IMR-90 (cell line): ENCODE results near the gene STK17B. TPM values are rescaled to one million over a fixed set of nuclear protein-coding genes. Genes with fewer than 3 reads are reported as not detected.

Source experiments
- ATAC-seq: fragments of 200-7000 bp; cut with Tn5 transposase; 2 replicates; pipeline ENCODE4 v1.9.1; 2020; ENCODE audit warnings: low read depth, mild to moderate bottlenecking, moderate library complexity
- BruUV-seq: library from RNA; stranded (reverse); fragments of 400-500 nt; replicated peaks from 2 replicates; lab custom pipeline; 2021; lab: Mats Ljungman, UMichigan
- CTCF ChIA-PET: fragments of 300-600 bp; formaldehyde crosslinking; extraction: SDS; loops from one replicate; lab custom pipeline; 2021; ENCODE audit warnings: antibody characterized with exemption; lab: Yijun Ruan, JAX
- POLR2A ChIA-PET: fragments of 300-600 bp; sonication (Branson Sonifier 250); formaldehyde crosslinking; loops from one replicate; lab custom pipeline; 2022; ENCODE audit warnings: antibody characterized with exemption; ENCODE audit not compliant: unreplicated experiment; lab: Charles Lee
- DNase-seq: peaks from one replicate; pipeline ENCODE4 v3.0.0; 2013
- H2AFZ ChIP-seq: replicated peaks from 2 replicates; pipeline ENCODE3; 2013; ENCODE audit warnings: low read length, mild to moderate bottlenecking; ENCODE audit not compliant: poor library complexity
- H2AK5ac ChIP-seq: 2 replicates; pipeline ENCODE4 v1.6.1; 2013; ENCODE audit warnings: low read depth, low read length, inconsistent platforms
- H2AK9ac ChIP-seq: replicated peaks from 2 replicates; pipeline ENCODE3; 2013; ENCODE audit warnings: mild to moderate bottlenecking, low read depth, low read length, moderate library complexity; ENCODE audit not compliant: poor library complexity
- H2BK120ac ChIP-seq: 2 replicates; pipeline ENCODE4 v1.6.1; 2013; ENCODE audit warnings: low read depth, low read length, inconsistent platforms
- H2BK15ac ChIP-seq: 3 replicates; pipeline ENCODE4 v1.6.1; 2013; ENCODE audit warnings: low read depth, low read length, inconsistent platforms
- H2BK20ac ChIP-seq: 2 replicates; pipeline ENCODE4 v1.6.1; 2013; ENCODE audit warnings: low read depth, mild to moderate bottlenecking, inconsistent platforms, low read length, moderate library complexity
- H2BK5ac ChIP-seq: 2 replicates; pipeline ENCODE4 v1.6.1; 2013; ENCODE audit warnings: mild to moderate bottlenecking, low read depth, low read length, inconsistent platforms; ENCODE audit not compliant: poor library complexity, severe bottlenecking
- H3K14ac ChIP-seq: replicated peaks from 2 replicates; pipeline ENCODE4 v1.6.1; 2013; ENCODE audit warnings: low read depth, low read length, inconsistent platforms
- H3K18ac ChIP-seq: 2 replicates; pipeline ENCODE4 v1.6.1; 2013; ENCODE audit warnings: low read depth, low read length, control low read depth
- H3K23ac ChIP-seq: 2 replicates; pipeline ENCODE4 v1.6.1; 2013; ENCODE audit warnings: low read depth, low read length, inconsistent platforms
- H3K27ac ChIP-seq: 2 replicates; pipeline ENCODE4 v1.5.1; 2013; ENCODE audit warnings: mild to moderate bottlenecking, control low read depth, low read length; ENCODE audit not compliant: insufficient read depth
- H3K27me3 ChIP-seq: 2 replicates; pipeline ENCODE4 v1.6.1; 2013; ENCODE audit warnings: low read length; ENCODE audit not compliant: control insufficient read depth, insufficient read depth
- H3K36me3 ChIP-seq: 2 replicates; pipeline ENCODE4 v1.6.1; 2013; ENCODE audit warnings: low read length, mixed read lengths; ENCODE audit not compliant: control insufficient read depth, insufficient read depth
- H3K4ac ChIP-seq: 2 replicates; pipeline ENCODE4 v1.6.1; 2013; ENCODE audit warnings: low read depth, low read length, inconsistent platforms
- H3K4me1 ChIP-seq: 2 replicates; pipeline ENCODE4 v1.6.1; 2013; ENCODE audit warnings: low read length, mixed read lengths; ENCODE audit not compliant: control insufficient read depth, insufficient read depth
- H3K4me2 ChIP-seq: 2 replicates; pipeline ENCODE4 v1.6.1; 2013; ENCODE audit warnings: low read depth, mild to moderate bottlenecking, control low read depth, low read length, moderate library complexity
- H3K4me3 ChIP-seq: 2 replicates; pipeline ENCODE4 v1.5.1; 2013; ENCODE audit warnings: low read depth, mild to moderate bottlenecking, control low read depth, low read length, moderate library complexity; ENCODE audit not compliant: insufficient read depth
- H3K56ac ChIP-seq: 2 replicates; pipeline ENCODE4 v1.6.1; 2013; ENCODE audit warnings: low read length, inconsistent platforms; ENCODE audit not compliant: insufficient read depth; ENCODE audit errors: extremely low read depth
- H3K79me1 ChIP-seq, 2 experiments: 2 replicates each; pipeline ENCODE4 v1.6.1; 2013; ENCODE audit warnings: low read length in 2 of 2, inconsistent platforms in 1 of 2, low read depth in 1 of 2
- H3K9ac ChIP-seq: 2 replicates; pipeline ENCODE4 v1.6.1; 2013; ENCODE audit warnings: low read depth, low read length, control low read depth
- H3K9me1 ChIP-seq: 2 replicates; pipeline ENCODE4 v1.6.1; 2013; ENCODE audit warnings: low read length, inconsistent platforms; ENCODE audit not compliant: insufficient read depth
- H3K9me3 ChIP-seq: 2 replicates; pipeline ENCODE4 v1.6.1; 2013; ENCODE audit warnings: low read length; ENCODE audit not compliant: control insufficient read depth, insufficient read depth
- H4K20me1 ChIP-seq: 2 replicates; pipeline ENCODE4 v1.6.1; 2013; ENCODE audit warnings: low read length, inconsistent platforms; ENCODE audit not compliant: insufficient read depth
- H4K5ac ChIP-seq: 2 replicates; pipeline ENCODE4 v1.6.1; 2013; ENCODE audit warnings: mild to moderate bottlenecking, low read depth, low read length, control low read depth
- H4K8ac ChIP-seq, 2 experiments: 2 replicates each; pipeline ENCODE4 v1.6.1; 2013; ENCODE audit warnings: low read depth in 2 of 2, low read length in 2 of 2, control low read depth in 1 of 2, inconsistent platforms in 1 of 2
- H4K91ac ChIP-seq: 2 replicates; pipeline ENCODE4 v1.6.1; 2013; ENCODE audit warnings: low read depth, low read length, inconsistent platforms; ENCODE audit not compliant: insufficient read depth
- BHLHE40 ChIP-seq: fragments of 150-350 bp; IDR thresholded peaks from 2 replicates; pipeline ENCODE4 v1.6.1; 2016; ENCODE audit warnings: mild to moderate bottlenecking, low read depth, low read length
- CEBPB ChIP-seq: IDR thresholded peaks from 2 replicates; pipeline ENCODE4 v1.6.1; 2012; ENCODE audit warnings: low read depth, low read length, improper control_type of control experiment
- CHD1 ChIP-seq: IDR thresholded peaks from 2 replicates; pipeline ENCODE4 v1.6.1; 2012; ENCODE audit warnings: low read depth, low read length, improper control_type of control experiment
- CTCF ChIP-seq: conservative IDR thresholded peaks from 2 replicates; pipeline ENCODE4 v1.5.1; 2012; ENCODE audit warnings: mild to moderate bottlenecking, low read depth, low read length, improper control_type of control experiment
- FOS ChIP-seq: fragments of 150-350 bp; IDR thresholded peaks from 2 replicates; pipeline ENCODE4 v1.6.1; 2016; ENCODE audit warnings: low read depth, low read length
- MAZ ChIP-seq: IDR thresholded peaks from 2 replicates; pipeline ENCODE4 v1.6.1; 2012; ENCODE audit warnings: low read depth, mild to moderate bottlenecking, low read length, improper control_type of control experiment, moderate library complexity, borderline replicate concordance
- NFE2L2 ChIP-seq: fragments of 150-350 bp; IDR thresholded peaks from 2 replicates; pipeline ENCODE4 v1.6.1; 2016; ENCODE audit warnings: low read depth, mild to moderate bottlenecking, low read length
- RAD21 ChIP-seq: IDR thresholded peaks from 2 replicates; pipeline ENCODE4 v1.6.1; 2012; ENCODE audit warnings: low read length, improper control_type of control experiment
- RCOR1 ChIP-seq: IDR thresholded peaks from 2 replicates; pipeline ENCODE4 v1.6.1; 2012; ENCODE audit warnings: mild to moderate bottlenecking, low read length, improper control_type of control experiment; ENCODE audit not compliant: insufficient replicate concordance
- RFX5 ChIP-seq: IDR thresholded peaks from 2 replicates; pipeline ENCODE4 v1.8.0; 2012; ENCODE audit warnings: low read depth, mild to moderate bottlenecking, low read length, moderate library complexity
- USF2 ChIP-seq: fragments of 150-350 bp; IDR thresholded peaks from 2 replicates; pipeline ENCODE4 v1.6.1; 2017; ENCODE audit warnings: mild to moderate bottlenecking, antibody characterized with exemption, low read length, low read depth
- WGBS, 2 experiments: methylation state at CpG; one replicate each; pipeline versions ENCODE4 v1.1.5 to v1.1.7; 2013; ENCODE audit warnings: missing lambda C conversion rate in 2 of 2; ENCODE audit not compliant: insufficient read length in 1 of 2; ENCODE audit errors: extremely low coverage in 2 of 2; 5-methylcytosine and 5-hydroxymethylcytosine counted together
- dilution Hi-C: fragments of 300-500 bp; cut with HindIII; formaldehyde crosslinking; loops from one replicate; pipeline ENCODE4 v1.14.3; 2018; ENCODE audit warnings: low sequenced_read_pairs; ENCODE audit not compliant: unreplicated experiment
- in situ Hi-C: fragments of 300-500 bp; cut with MboI; formaldehyde crosslinking; loops from 3 replicates; pipeline ENCODE4 v1.14.3; 2019; ENCODE audit warnings: low sequenced_read_pairs, inconsistent platforms, mixed read lengths
- intact Hi-C: fragments of 100-400 bp; cut with micrococcal nuclease; formaldehyde crosslinking; loops from 2 replicates; pipeline ENCODE4 v1.10.0; 2022
- polyA plus RNA-seq, 3 experiments: library from polyadenylated mRNA; depleted of rRNA; stranded (reverse); fragments of >200 nt; gene quantifications; 2 replicates each; pipeline ENCODE4 v1.2.3, GENCODE V29; 2012; ENCODE audit warnings: low replicate concordance in 1 of 3
- total RNA-seq: library from RNA; depleted of rRNA; stranded (reverse); fragments of >200 nt; gene quantifications from 2 replicates; pipeline ENCODE4 v1.2.3, GENCODE V29; 2012

Gene STK17B
- total and polyA plus RNA-seq, 2 of the 4 experiments (the other 2 are of a cell fraction) = 7.5 to 48.9 TPM

DNA sequence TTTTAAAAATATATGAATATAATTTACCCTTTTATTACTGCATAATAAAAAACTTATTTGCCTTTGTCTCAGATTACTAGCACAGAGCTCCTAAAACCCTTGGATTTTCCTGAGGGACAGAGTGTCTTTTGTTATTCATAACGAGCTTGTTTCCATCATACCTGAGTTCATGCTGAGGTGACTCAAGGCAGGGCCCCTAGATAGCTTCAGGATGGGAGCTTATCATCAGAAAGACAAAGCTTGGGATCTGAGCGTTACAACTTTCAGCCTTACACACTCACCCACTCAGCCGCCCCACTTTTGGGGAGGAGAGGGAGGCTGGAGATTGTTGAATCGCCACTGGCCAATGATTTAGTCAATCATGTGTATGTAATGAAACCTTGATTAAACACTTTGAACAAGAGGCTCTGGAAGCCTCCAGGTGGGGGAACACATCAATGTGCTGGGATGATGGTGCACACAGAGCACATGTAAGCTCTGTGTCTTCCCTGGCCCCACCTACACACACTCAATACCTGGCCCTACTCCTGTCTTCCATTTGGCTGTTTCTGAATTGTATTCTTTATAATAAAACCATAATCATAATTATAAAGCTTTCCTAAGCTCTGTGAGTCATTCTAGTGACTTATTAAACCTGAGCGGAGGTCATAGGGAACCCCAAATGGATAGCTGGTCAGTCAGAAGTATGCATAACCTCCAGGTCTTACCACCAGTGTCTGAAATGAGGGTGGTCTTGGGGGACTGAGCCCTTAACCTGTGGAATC lies 74.2 kb downstream of the STK17B start:
- in situ Hi-C loops = loop anchor here (25.0 kb wide), 1 partner anchor 340 kb away; no protein-coding TSS in a partner anchor
- POLR2A ChIA-PET = no interaction called here

More for the DNA sequence above, 74.2 kb downstream of the STK17B start:
- Histone ChIP-seq H3K4ac (no peak overlapping the region), H2BK120ac (no peak overlapping the region), H4K91ac (no peak overlapping the region), H3K23ac (no peak overlapping the region), H3K9me1 (peaks cover 8% of the 10 kb centered on the region; the same call in 1 of the 2 replicates), H4K8ac (no peak overlapping the region), H3K18ac (no peak overlapping the region), H3K79me1 (no peaks in the 10 kb centered on the region), H4K5ac (no peak overlapping the region), H3K56ac (no peak overlapping the region), H3K4me2 (no peak overlapping the region), H3K9ac (no peak overlapping the region), H3K36me3 (no peaks in the 10 kb centered on the region), H3K9me3 (no peaks in the 10 kb centered on the region), H3K4me1 (peaks cover 6% of the 10 kb centered on the region; the same call in 1 of the 2 replicates), H3K27ac (no peak overlapping the region), H4K20me1 (no peaks in the 10 kb centered on the region), H3K27me3 (0 out of 2 replicates have a peak, but pooled peaks cover 2% of the 10 kb centered on the region), H2AFZ (no peak overlapping the region), H3K4me3 (no peak overlapping the region), H2AK9ac (no peak overlapping the region), H2BK5ac (no peak overlapping the region), H3K14ac (no peak overlapping the region), H2BK15ac (no peak overlapping the region), H2AK5ac (no peak overlapping the region), H2BK20ac (no peak overlapping the region)
- CTCF ChIA-PET = no interaction called here
- TF ChIP-seq RFX5 = no peak
- no peak for TF ChIP-seq NFE2L2
- TF ChIP-seq MAZ = no peak
- no peak for TF ChIP-seq FOS
- no peak for TF ChIP-seq CTCF
- TF ChIP-seq RAD21 = no peak
- TF ChIP-seq USF2 = no peak
- TF ChIP-seq BHLHE40 = no peak
- no peak for TF ChIP-seq RCOR1
- TF ChIP-seq CHD1 = no peak
- TF ChIP-seq CEBPB = no peak
- ATAC-seq = no peak
- no peak for DNase-seq
- intact Hi-C loops = no loop called here
- no CpG with 5 or more reads among the region's 5 CpGs for WGBS, 2 experiments
- dilution Hi-C loops = no loop called here
- BruUV-seq = no TSS peak
